Fibroblast of gingiva (primary cell): ENCODE results near the gene SIRT7.
"Not testable (repeated sequence)": the region's sequence is repeated elsewhere in the genome, so short reads cannot be mapped to it uniquely, and the experiment has no call there.

Experiments used
- DNase-seq: peaks from one replicate; pipeline ENCODE4 v3.0.0-alpha.2; 2011; ENCODE audit warnings: low read depth

SIRT7 gene

DNA sequence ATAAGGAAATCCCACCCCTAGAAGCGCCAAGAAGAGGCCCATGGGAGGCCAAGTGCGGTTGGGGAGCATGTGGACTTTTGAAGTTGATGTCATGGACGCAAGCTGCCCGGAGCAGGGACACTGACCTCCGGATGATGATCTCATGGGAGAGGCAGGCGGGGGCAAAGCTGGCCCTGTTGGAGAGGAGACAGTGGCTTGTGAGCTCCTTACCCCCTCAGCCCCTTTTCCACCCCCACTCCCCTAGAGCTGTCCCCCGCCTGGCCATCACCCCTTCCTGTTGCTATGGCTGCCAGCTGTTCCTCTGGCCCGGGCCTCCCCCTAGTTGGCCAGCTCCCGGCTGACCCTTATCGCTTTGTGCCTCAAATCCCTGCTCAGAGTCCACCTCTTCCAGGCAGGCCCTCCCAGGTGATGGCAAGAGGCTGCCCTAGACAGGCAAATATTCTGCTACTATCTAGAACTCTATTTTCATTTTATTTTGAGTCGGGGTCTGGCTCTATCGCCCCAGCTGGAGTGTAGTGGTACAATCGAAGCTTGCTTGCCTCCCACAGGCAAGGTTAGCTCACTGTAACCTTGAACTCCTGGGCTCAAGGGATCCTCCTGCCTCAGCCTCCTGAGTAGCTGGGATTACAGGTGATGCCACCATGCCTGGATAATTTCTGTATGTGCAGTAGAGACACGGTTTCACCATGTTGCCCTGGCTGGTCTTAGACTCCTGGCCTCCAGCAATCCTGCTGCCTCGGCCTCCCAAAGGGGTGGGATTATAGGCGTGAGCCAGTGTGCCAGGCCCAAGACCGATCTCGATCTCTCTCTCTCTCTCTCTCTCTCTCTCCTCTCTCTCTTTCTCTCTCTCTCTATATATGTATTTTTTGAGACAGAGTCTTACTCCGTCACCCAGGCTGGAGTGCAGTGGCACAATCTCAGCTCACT is 36.4 kb upstream of the SIRT7 start:
- DNase-seq, result no peak

DNA sequence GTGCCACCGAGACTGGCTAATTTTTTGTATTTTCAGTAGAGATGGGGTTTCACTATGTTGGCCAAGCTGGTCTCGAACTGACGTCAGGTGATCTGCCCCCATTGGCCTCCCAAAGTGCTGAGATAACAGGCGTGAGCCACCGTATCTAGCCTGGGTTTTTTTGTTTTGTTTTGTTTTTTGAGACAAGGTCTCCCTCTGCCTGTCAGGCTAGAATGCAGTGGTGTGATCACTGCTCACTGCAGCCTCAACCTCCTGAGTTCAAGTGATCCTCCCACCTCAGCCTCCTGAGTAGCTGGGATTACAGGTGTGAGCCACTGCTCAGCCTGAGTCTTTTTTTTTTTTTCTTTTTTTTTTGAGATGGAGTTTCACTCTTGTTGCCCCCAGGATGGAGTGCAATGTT is 35.5 kb upstream of the SIRT7 start:
- DNase-seq, result not testable (repeated sequence)

DNA sequence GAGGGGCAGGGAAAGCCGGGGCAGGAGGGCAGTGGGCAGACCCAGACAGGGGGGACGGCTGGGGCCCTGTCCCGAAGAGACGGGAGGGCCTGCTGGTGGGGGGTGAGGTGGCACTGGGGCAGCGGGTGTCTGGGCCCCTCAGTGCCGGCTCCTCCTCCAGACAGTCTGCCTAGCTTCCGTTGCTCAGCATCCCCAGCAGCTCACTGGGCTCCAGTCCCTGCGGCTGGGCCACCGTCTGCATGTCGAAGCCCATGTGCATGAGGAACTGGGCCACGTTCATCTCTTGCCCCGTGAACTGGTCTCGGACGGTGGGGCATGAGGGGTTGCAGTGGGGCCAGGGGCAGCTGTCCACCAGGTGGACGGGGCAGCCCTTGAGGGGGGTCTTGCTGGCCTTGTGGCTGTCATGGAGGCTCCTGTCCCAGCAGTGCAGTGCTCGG is 34.8 kb upstream of the SIRT7 start:
- no peak for DNase-seq

DNA sequence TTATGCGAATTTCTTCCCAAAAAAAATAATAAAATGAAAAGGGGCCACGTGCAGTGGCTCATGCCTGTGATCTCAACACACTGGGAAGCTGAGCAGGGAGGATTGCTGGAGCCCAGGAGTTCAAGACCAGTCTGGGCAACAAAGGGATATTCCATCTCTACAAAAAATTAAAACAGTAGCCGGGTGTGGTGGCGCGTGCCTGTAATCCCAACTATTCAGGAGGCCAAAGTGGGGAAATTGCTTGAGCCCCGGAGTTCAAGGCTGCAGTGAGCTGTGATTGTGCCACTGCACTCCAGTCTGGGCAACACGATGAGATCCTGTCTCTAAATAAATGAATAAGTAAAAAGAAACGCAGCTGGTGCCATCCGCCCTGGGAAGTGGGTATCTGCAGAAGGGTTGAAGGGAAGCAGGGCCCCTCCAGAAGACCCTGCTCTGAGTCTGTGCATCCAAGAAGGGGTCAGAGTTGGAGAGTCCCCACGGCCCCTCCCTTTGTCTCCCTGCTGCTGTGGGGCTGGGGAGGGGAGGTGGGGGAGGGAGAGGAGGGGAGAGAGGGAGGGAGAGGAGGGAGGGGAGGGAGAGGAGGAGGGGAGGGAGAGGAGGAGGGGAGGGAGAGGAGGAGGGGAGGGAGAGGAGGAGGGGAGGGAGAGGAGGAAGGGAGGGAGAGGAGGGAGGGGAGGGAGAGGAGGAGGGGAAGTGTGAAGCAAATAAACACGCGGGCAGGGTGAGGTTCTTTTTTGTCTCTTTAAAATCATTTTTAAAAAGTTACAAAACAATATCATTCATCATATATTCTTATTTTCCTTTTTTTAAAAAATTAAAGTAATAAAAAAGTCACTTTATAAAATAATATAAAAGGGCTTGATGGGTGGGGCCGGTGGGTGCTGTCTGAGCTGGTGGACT is 34.1 kb upstream of the SIRT7 start:
- no peak for DNase-seq

DNA sequence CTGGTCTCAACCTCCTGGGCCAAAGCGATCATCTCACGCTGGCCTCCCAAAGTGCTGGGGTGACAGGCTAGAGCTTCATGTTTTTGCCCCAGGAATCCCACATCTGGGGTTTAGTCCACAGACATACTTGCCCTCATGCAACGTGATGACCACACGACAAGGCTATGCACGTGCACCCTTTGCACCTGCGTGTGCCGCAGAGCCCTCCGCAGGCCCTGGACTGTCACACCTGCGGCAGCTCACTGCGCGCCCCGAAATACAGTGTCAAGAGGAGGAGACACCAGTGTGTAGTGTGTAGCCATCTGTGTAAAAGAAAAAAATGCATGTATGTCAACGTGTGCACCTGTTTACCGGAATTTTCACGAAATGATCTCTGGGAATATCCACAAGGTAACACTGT is 32.5 kb upstream of the SIRT7 start:
- DNase-seq, result no peak

DNA sequence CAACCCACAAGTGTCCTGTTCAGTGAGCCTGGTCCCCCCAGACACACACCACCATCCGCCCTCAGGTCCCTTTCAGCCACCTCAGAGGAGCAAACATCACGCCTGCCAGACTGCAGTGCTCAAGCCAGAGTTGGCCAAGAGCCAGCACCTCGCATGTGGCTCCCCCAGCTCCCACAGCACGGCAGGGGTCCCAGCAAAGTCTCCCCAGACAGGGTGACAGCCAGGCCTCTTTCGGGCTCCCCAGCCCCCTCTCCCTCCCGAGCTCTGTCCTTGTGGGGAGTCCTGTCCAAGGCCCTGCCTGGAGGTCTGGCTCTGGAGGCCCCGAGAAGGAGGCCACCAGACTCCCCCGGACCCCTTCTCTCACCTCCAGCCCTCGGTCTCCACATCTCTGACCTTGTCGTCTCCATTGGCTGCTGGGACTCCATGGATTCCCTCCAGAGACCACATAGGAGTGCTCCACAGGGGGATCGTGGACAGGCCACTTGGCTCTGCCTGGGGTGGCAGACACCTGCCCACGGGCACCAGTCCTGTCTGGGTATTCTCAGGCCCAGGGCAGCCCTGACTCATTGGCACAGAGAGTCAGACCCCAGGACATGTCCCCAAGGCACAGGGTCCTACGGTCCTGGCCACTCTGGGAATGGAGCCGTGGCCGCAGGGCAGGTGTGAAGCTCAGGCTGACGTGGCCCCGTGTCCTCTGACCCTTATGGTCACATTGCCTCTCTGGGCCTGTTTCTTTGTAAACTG is 30.8 kb upstream of the SIRT7 start:
- no peak for DNase-seq

DNA sequence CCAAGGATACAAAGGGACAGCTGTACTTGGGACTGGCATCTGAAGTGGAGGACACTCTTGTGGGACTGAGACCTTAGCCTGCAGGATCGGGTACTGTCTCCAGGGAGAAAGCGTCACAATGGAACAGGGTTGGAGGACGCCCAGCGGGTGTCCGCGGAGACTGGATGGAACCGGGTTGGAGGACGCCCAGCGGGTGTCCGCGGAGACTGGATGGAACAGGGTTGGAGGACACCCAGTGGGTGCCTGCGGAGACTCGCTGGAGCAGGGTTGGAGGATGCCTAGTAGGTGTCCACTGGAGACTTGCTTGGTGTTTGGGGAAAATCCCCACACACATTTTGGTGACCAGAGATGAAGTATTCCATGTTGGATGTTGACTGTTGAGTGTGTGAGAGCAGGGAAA is 29.2 kb upstream of the SIRT7 start, which contains the start of gene MYADML2:
Gene MYADML2 (minus strand): TSS at position 45 of the 400 bp plus-strand sequence. CDS start 5,492 bp downstream, outside the sequence.
- no peak for DNase-seq

DNA sequence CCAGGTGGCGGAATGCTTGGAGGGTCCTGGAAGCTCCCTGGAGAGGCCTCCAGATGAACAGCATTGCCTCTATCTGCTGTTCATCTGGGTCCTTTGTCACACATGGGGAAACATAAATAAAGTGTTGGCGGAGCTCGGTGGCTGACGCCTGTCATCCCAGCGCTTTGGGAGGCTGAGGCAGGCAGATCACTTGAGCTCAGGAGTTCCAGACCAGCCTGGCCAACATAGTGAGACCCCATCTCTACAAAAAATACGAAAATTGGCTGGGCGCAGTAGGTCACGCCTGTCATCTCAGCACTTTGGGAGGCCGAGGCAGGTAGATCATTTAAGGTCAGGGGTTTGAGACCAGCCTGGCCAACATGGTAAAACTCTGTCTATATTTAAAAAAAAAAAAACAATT is 26.9 kb upstream of the SIRT7 start:
- DNase-seq, result no peak

DNA sequence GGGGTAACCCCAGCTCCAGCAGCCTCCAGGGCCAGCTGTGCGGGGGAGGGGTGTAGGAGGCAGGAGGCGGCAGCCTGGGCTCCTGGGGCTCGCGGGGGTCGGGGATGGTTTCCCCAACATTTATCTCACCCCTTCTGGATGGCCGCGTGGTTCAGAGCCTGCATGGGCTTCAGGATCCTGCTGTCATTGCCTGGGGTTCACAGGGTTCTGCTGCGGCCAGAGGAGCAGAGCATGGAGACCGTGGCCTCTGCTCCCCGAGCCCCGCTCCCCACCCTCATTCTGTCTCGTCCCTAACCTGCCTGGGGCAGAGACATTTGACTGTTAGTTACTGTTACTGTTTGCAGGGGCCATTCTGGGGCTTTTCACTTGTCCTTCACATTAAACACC is 24.2 kb upstream of the SIRT7 start:
- no peak for DNase-seq

DNA sequence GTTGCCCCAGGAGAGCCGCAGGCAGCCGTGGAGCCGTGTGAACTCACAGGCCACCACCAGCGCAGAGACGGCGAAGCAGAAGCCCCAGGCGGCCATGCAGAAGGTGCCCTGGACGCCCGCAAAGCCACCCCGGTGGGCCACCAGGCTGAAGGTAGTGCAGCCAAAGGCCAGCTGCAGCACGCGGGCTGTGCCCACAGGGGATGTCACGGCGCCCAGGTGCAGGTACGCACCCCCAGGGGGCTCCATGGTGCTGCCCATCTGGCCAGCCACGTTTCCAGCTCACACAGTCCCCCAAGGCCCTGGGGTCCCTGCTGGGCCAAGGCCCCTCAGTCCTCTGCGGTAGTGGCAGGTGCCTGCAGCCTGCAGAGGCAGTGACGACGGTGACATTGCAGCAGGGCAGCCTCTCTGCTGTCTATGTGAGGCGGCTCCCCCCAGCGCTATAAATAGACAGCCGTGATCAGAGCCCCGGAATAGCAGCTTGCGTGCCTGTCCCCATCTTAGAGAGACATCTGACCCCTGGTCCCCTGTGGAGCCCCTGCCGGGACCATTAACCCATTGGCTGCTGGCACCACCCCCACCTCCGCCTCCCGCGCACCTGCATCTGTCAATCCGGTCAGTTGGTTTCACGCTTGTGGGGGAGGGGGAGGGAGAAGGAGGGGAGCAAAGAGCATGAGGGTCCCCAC is 23.6 kb upstream of the SIRT7 start:
- no peak for DNase-seq

DNA sequence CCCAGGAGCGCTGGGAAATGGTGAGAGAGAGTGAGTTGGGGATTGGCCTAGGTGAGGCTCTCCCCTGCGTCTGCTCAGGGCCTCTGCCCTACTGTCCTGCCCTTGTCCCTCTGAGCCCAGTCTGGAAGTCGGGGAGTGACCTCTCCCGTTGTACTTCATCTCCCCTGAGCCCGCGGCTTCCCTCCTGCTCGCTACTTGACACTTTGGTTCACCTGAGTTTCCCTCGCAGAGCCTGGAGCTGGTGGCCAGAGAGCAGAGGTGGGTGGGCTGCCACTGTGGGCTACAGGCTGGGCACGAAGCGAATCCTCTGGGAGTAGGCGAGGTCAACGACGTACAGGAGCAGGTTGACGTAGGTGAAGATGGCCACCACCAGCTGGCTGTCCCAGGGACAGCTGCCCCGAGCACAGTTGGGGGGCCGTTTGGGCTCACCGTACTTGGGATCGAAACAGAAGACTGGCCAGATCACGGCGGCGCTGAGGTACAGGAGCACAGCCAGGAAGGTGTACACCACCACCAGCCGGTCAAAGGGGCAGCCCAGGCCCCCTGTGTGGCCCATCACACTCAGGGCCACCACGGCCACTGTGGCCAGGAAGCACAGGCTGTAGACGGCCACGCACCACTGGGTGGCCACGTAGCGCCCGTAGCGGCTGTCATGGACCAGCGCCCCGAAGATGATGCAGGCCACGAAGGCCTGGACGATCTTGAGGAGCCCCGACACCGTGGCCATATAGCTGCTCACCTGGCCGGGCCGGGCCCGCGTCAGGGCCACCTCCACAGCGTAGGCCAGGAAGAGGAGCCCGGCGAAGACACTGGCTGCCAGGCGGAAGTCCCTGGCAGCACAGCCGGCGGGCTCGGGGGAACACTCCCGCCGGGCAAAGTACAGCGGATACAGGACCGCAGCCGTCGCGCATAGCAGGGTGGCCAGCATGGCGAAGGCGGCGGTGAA is 22.8 kb upstream of the SIRT7 start:
- no peak for DNase-seq

DNA sequence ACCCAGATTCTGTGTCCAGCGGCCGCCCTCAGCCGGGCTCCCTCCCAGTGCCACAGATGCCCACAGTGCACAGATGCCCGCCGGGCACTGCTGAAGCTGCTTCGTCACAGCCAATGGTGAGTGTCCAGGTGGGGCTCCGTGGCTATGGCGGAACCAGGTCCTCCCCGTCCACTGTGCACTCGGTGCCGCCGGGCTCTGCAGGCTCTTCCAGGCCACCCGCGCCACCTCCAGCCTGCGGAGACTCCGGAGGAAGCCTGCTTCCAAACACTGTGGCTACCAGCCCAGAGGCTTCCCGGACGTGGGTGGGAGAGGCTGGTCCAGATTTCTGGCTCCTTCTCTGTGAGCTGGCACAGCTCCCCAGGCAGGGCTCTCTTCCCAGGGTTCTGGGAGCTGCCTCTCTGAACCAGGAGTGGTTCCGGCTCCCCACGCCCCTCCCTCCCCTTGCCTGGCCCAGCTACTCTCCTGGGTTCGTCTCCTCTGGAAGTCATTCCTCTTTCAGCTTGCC is 22.0 kb upstream of the SIRT7 start:
- DNase-seq, result peak; percentile 52

DNA sequence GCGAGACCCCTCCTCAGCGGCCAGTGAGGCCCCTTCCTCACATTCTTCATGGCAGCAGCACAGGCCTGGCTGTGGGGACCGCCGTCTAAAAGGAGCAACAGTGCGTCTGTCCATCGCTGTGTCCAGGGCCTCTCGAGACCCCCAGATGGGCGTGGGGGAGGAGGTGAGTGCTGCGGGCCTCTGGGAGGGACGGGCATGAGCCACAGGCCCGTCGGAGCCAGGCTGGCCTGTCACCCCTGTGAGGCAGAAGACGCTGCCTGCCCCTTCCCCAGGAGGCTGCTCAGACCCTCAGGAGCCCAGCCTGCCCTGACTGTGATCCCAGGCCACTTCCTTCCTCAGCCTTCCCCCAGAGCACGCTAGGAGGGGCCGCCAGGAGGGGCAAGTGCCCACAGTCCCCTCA is 21.2 kb upstream of the SIRT7 start:
- no peak for DNase-seq

DNA sequence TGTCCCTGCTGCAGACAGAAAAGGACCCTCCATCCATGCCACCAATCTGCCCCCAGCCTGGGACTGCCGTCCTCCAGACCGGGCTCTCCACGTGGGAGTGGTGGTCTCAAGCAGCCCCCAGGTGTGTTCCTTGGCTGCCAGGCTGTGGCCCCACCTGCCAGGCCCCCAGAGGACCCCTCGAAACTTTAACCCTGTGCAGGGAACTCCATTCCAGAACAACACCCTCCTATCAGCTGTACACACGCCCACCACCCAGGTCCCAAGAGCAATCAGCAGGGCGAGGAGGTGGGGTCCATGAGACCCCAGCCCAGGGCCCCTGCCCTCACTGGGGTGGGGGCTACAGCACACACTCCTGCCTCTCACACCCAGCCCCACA is 17.7 kb upstream of the SIRT7 start:
- no peak for DNase-seq

DNA sequence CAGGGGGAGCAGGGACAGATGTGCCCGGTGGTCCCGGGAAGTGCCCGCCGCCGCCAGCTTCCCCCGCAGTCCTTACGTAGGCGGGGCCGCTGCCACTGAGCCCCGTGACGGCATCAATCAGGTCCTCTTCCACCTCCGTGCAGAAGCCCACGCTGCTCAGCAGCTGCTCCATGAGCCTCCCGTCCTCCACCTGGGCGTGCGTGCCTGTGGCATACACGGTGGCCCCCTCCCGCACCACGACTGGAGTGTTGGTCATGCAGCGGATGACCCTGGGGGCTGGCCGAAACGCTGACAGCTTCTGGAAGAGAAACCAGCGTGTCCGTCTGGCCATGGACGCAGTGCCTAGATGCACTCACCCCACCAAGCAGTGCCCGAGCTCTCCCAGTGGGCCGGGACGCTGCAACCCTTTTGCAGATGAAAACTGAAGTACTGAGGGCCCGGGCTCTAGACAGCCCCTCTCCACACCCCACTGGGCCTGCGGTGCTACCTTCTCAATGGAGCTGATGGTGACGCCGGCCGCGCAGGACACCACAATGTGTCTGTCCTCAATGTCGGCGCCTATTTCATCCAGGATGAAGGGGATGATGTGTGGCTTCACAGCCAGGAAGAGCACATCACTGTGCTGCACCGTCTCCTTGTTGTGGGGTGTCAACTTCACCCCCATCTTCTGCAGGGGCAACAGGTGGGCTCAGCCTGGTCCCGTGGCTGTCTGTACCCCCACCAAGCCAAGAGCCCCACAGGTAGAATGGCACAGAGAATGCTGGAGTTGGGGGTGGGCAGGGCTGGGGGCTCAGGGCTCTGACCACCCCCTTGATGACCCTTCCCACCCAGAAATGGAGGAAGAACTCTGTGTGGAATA is 17.1 kb upstream of the SIRT7 start:
- DNase-seq, result no peak

DNA sequence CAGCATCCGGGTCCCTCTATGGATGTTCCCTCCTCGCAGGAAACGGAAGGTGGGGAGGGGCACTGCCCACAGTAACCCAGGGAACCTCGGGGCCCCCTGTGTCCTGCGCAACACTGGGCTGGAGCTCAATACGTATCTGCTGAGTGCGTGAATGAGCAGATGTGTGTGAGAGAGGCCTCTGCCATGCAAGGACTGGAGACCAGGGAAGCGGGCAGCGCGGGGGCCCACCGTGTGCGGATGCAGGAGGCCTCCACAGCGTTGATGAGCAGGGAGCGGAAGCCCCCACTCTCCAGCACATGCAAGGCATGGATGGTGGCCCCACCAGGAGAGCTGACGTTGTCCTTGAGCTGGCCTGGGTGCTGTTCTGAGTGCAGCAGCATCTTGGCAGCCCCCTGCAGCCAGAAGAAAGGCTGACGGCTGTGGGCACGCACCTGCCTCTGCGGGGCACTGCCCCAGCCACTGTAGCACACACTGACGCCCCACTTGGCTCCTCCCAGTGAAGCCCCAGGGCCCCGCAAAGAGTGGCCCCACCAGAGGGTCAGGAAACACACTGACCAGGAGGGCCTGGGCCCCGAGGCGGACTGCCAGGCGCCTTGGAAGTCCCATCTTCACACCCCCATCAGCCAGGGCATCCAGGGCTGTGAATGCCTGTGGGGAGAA is 16.3 kb upstream of the SIRT7 start:
- DNase-seq, result no peak

DNA sequence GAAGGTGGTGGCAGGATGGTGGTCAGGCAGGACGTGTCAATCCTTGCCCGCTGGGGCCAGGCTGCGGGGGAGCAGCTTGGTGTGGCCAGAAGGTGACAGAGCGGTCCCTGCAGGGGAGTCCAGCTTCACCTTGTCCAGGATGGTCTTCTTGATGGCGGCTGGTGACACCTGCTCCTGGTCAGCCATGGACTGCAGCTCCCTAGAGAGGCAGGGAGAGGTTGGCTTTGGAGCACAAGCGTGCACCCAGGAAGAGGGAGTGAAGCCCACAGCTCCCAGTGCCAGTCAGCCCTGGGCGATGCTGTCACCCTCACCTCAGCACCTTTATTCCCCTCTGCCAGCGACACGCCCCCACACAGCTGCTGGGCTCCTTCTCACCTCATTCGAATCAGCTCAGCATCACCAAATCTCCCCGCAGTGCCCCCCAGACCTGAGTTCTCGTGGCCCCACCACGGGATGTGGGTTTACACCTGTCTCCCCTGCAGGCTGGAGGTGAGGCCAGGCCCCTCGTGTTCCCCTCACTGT is 15.3 kb upstream of the SIRT7 start:
- DNase-seq, result no peak

DNA sequence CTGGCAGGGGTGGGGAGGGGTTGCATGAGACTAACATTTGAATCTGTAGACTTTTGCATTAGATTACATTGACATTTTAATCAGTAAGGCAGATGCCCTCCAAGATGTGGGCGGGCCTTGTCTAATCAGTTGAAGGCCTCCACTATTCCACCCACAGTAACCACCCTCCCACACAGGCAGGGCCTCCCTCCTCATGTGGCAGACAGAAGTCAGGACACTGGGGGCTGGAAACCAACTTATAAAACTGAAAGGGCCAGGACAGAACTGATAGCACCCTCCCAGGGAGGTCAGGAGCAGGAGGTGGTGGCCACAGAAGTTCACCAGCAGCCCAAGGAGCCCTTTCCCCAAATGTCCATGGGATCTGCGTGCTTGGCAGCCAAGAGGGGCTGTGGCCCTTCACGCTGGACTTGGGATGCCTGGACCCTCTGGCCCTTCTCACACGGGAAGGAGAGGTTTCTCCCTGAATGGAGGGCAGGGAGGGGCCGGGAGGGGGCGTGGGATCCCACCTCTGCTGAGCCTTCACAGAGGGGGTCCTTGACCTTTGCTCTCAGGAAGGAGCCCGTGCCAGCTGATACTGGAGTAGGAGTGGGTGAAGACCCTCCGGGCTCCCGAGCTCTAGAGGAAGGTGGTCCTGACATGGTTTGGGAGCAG is 14.5 kb upstream of the SIRT7 start:
- DNase-seq, result no peak
